Suprapubic skin (tissue), 4 donors: Measurements from ENCODE around the gene TTR.

Source experiments
- CTCF ChIP-seq, 2 donors: fragments of 200-600 bp in 1 of 2; fragments of 450-650 bp in 1 of 2; sonication (generic) in 1 of 2; IDR thresholded peaks; one replicate each; pipeline ENCODE4 v1.5.1; 2016 to 2019; ENCODE audit warnings: antibody characterized with exemption in 2 of 2, mild to moderate bottlenecking in 1 of 2, moderate library complexity in 1 of 2
- EP300 ChIP-seq: sonication (generic); formaldehyde crosslinking; IDR thresholded peaks from one replicate; pipeline ENCODE4 v1.6.1; 2017; ENCODE audit warnings: antibody characterized with exemption
- POLR2A ChIP-seq, 2 donors: fragments of 450-650 bp; IDR thresholded peaks; one replicate each; pipeline ENCODE4 v1.6.1; 2017; ENCODE audit warnings: antibody characterized with exemption in 2 of 2, mild to moderate bottlenecking in 2 of 2, moderate library complexity in 2 of 2
- POLR2AphosphoS5 ChIP-seq, 3 donors: sonication (generic); formaldehyde crosslinking; IDR thresholded peaks; one replicate each; pipeline ENCODE4 v1.6.1; 2017; ENCODE audit warnings: antibody characterized with exemption in 3 of 3

- TF ChIP-seq CTCF (IDR thresholded peaks at IDR 0.05) (no peak), POLR2AphosphoS5 (IDR thresholded peaks at IDR 0.05) (no peak), POLR2A (IDR thresholded peaks at IDR 0.05) (no peak), EP300 (no peak)
Measured at GRCh38 chr18:31576670-31577069, 15.0 kb upstream of the TTR start.
